CD4-positive, alpha-beta T cell treated with Interleukin-10 for 1 hour (primary cell): Measurements from ENCODE around the gene NPTX1.

Experiments
- DNase-seq: peaks from one replicate; pipeline ENCODE4 v3.0.0-alpha.2; 2020

NPTX1 gene

GRCh38 chr17:80503031-80503430, 26.6 kb upstream of the NPTX1 start:
- DNase-seq, result no peak

- DNase-seq, result no peak
These were observed 26.1 kb upstream of the NPTX1 start for GRCh38 chr17:80502578-80502877.

GRCh38 chr17:80501741-80502577, 25.6 kb upstream of the NPTX1 start:
- no peak for DNase-seq

GRCh38 chr17:80499961-80500665, 23.7 kb upstream of the NPTX1 start:
- DNase-seq, result no peak

- DNase-seq, result no peak
These were observed 23.2 kb upstream of the NPTX1 start for GRCh38 chr17:80499560-80499959.

- no peak for DNase-seq
These were observed 22.6 kb upstream of the NPTX1 start for GRCh38 chr17:80498920-80499410.

- no peak for DNase-seq
These were observed 22.0 kb upstream of the NPTX1 start for GRCh38 chr17:80498242-80498919.

- DNase-seq, result no peak
These were observed 21.4 kb upstream of the NPTX1 start for GRCh38 chr17:80497726-80498241.

GRCh38 chr17:80494547-80494946, 18.1 kb upstream of the NPTX1 start:
- no peak for DNase-seq

GRCh38 chr17:80492343-80493136, 16.1 kb upstream of the NPTX1 start:
- DNase-seq, result no peak

GRCh38 chr17:80491478-80492342, 15.3 kb upstream of the NPTX1 start:
- no peak for DNase-seq

GRCh38 chr17:80487511-80487910, 11.1 kb upstream of the NPTX1 start:
- no peak for DNase-seq

GRCh38 chr17:80486692-80487091, 10.3 kb upstream of the NPTX1 start:
- DNase-seq, result no peak

GRCh38 chr17:80485846-80486245, 9.4 kb upstream of the NPTX1 start:
- DNase-seq, result no peak

GRCh38 chr17:80482555-80483308, 6.3 kb upstream of the NPTX1 start:
- DNase-seq, result no peak

- DNase-seq, result no peak
These were observed 5.6 kb upstream of the NPTX1 start for GRCh38 chr17:80482058-80482318.

- DNase-seq, result no peak
These were observed 5.1 kb upstream of the NPTX1 start for GRCh38 chr17:80481284-80482057.

- no peak for DNase-seq
These were observed 3.8 kb upstream of the NPTX1 start for GRCh38 chr17:80480248-80480647.

- no peak for DNase-seq
These were observed 2.8 kb upstream of the NPTX1 start for GRCh38 chr17:80479246-80479566.

GRCh38 chr17:80478487-80479245, 2.3 kb upstream of the NPTX1 start:
- DNase-seq, result no peak
